ENCODE data around the gene CCDC93.

DNA sequence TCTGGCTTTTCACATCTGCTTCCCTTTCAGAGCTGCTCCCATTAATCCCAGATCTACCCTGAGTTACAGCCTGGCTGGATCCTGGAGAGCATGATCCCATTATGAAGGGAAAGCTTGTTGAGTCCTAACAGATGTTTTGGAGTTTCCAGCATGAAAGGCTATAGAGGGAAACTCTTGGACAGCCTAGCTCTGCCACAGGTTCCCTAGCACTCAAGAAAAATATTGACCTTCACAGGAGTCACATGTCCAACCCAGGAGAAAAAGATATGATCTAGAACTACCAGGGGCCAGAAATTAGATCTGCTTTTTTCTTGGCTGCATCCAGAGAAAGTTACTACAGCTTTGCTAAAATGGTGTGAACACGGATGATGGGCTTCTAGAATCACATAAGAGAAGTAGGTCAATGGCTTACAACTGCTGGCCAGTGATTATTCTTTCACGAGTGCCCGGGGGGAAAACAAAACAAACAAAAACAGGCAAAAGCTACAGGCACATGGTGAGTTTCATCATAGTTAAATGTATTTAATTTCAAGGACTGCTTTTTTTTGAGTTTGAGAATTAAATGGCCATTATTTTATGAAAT, 15.9 kb downstream of the CCDC93 start:
- no peak for TF ChIP-seq POLR2A (IDR thresholded peaks at IDR 0.05)
- TF ChIP-seq, protein P1, sequence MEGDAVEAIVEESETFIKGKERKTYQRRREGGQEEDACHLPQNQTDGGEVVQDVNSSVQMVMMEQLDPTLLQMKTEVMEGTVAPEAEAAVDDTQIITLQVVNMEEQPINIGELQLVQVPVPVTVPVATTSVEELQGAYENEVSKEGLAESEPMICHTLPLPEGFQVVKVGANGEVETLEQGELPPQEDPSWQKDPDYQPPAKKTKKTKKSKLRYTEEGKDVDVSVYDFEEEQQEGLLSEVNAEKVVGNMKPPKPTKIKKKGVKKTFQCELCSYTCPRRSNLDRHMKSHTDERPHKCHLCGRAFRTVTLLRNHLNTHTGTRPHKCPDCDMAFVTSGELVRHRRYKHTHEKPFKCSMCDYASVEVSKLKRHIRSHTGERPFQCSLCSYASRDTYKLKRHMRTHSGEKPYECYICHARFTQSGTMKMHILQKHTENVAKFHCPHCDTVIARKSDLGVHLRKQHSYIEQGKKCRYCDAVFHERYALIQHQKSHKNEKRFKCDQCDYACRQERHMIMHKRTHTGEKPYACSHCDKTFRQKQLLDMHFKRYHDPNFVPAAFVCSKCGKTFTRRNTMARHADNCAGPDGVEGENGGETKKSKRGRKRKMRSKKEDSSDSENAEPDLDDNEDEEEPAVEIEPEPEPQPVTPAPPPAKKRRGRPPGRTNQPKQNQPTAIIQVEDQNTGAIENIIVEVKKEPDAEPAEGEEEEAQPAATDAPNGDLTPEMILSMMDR (IDR thresholded peaks at IDR 0.05): no peak

All from ovary (tissue), 3 donors.